ENCODE measurements around the gene NFE2L1.

DNA sequence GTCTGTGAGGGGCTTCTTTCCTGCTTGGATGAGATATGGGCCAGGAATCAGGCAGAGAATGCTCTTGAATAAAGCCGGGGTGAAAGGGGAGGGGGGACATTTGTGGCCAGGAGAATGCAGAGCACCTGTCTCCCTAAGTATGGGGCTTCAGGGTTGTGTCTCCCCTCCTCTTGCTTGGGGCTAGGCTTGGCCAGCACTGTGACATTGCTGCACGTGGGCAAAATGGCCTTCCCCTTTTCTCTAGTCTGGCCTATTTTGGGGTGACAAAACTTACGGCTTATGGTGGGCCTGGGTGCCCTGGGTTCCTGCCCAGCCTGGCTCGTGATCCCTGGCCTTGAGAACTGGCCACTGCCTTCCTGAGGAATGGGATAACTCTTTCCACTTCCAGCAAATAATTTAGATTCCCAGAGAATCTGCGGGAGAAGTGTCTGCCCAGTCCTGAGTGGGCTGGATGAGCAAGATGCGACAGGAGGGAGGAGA, 5.6 kb downstream of the NFE2L1 start:
- TF ChIP-seq, protein P1, sequence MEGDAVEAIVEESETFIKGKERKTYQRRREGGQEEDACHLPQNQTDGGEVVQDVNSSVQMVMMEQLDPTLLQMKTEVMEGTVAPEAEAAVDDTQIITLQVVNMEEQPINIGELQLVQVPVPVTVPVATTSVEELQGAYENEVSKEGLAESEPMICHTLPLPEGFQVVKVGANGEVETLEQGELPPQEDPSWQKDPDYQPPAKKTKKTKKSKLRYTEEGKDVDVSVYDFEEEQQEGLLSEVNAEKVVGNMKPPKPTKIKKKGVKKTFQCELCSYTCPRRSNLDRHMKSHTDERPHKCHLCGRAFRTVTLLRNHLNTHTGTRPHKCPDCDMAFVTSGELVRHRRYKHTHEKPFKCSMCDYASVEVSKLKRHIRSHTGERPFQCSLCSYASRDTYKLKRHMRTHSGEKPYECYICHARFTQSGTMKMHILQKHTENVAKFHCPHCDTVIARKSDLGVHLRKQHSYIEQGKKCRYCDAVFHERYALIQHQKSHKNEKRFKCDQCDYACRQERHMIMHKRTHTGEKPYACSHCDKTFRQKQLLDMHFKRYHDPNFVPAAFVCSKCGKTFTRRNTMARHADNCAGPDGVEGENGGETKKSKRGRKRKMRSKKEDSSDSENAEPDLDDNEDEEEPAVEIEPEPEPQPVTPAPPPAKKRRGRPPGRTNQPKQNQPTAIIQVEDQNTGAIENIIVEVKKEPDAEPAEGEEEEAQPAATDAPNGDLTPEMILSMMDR (IDR thresholded peaks at IDR 0.05; ENCODE audit: low read depth, low read length) = no peak
- TF ChIP-seq EZH2phosphoT487 (IDR thresholded peaks at IDR 0.05; ENCODE audit: low read depth) = no peak

Data from OCI-LY3 (cell line).